Measurements from ENCODE around the gene RDH13. TPM values are rescaled to one million over a fixed set of nuclear protein-coding genes. Genes with fewer than 3 reads are reported as not detected.
"Not testable (repeated sequence)": the region's sequence is repeated elsewhere in the genome, so short reads cannot be mapped to it uniquely, and the experiment has no call there.

RDH13 gene
- total RNA-seq, 1 donor from 2014 or later: 31.6 TPM

DNA sequence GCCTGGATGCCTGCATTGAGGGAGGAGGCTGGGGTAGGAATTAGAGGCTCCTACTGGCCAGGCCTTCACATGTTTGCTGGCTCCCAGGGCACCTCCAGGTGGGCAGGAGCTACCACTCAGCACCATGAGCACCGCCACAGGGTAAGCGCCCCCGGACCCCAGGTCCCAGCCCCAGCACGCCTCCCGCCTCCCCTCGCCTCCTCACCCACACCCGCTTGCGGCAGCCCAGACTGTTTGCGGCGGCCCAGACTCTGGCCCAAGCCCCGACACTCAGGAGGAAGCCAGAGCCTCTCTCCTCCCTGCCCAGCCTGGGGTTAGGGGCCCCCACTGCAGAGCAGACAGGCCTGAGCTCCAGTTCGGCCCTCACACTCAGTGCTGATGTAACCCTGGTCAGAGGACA, 13.4 kb upstream of the RDH13 start:
- no peak for DNase-seq

DNA sequence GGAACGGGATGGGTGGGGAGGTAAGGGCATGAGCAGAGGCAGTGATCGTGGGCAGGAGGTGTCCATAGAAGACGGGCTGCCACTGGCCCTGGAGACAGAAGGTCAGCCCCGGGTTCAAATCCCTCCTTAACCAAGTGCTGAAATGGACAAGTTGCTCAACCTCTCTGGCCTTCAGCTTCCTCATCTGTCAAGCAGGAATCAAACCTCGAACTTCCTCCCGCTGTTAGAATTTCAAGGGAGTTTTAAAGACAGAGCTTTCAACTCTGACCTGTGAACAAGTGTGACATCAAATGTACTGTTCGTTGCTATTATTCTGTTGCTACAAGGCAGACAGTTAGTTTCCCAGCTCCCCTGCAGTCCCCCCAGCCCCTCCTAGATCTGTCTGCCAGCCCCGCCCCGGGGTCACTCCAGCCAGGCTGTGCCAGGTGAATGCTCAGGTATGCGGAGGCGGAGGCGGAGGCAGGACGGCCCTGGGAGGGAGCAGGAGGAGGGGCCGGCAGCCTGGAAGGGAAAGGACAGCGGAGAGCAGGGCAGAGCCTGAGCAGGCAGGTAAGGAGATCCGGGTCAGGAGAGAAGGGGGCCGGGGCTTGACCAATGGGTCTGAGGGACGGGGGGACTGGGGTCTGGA, 12.5 kb upstream of the RDH13 start, which contains the start of gene EPS8L1:
Gene EPS8L1, plus strand, starts transcription at position 499 of the 628 bp plus-strand sequence. CDS start 576 bp downstream, outside the sequence.
- DNase-seq: no peak

DNA sequence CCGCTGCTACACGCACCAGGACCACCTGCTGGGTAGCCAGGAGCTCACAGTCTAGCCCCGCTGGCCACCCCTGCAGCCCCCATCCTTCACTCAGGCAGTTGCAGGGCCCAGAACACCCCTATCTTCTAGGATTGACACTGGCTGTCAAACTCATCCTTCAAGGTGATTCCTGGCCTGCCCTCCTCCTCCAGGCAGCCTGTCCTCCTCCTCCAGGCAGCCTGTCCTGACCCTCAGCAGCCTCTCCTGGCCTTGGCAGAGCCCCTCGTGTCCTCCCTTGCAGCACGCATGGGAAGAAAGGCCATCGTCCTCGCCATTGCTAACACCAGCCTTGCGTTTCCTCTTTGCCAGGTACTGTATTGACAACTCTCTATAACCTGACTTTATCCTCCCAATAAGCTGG, 9.0 kb upstream of the RDH13 start:
- no peak for DNase-seq

DNA sequence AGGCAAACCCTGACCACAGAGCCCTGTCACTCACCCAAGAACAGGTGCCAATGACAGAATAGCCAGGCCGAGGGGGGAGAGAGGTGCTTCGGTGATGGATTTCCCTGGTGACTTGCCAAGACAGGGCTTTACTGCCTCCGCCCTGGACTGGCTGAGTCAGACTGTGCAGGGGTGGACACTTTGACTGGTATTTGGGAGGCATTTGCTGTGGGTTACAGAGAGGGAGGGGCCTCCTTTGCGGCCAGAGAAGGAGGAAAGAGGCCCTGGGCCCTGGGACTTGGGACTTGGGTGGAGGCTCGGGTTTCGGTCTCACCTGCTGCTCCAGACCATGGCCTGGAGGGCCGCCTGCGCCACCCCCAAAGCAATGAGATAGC, 8.2 kb upstream of the RDH13 start:
- no peak for DNase-seq

DNA sequence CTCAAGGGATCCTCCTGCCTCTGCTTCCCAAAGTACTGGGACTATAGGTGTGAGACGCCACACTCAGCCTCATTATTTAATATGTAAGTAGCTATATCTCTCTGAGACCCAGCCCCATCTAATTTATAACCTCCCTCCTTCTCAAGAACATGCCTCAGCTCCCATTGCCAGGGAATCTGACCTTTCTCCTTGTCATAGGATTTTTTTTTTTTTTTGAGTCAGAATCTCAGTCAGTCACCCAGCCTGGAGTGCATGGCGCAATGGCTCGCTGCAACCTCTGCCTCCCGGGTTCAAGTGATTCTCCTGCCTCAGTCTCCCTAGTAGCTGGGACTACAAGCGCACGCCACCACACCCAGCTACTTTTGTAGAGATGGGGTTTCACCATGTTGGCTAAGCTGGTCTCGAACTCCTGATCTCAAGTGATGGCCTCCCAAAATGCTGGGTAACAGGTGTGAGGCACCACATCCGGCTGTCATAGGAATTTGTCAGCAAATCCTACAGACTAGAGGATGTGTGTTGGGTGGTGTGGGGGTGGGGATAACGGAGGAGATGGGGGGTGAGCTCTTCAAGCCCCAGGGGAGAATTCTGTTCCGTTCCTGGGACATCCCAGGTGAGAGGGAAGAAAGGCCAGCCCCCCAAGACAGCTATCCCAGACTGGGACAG, 7.6 kb upstream of the RDH13 start:
- DNase-seq: no peak

DNA sequence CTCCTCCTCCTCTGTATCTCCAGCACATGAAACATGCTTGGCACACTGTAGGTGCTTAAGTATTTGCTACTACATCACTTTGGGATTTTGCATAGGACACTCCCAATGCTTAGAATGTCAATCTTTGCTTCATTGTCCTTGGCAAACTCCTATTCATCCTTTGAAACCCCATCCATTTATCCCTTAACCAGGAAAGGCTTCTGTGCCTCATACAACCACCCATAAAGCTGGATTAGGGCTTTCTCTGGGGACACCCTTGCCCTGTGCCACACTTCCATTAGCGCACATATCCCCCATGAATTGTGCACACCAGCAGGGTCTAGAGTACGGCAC, 6.9 kb upstream of the RDH13 start:
- no peak for DNase-seq

DNA sequence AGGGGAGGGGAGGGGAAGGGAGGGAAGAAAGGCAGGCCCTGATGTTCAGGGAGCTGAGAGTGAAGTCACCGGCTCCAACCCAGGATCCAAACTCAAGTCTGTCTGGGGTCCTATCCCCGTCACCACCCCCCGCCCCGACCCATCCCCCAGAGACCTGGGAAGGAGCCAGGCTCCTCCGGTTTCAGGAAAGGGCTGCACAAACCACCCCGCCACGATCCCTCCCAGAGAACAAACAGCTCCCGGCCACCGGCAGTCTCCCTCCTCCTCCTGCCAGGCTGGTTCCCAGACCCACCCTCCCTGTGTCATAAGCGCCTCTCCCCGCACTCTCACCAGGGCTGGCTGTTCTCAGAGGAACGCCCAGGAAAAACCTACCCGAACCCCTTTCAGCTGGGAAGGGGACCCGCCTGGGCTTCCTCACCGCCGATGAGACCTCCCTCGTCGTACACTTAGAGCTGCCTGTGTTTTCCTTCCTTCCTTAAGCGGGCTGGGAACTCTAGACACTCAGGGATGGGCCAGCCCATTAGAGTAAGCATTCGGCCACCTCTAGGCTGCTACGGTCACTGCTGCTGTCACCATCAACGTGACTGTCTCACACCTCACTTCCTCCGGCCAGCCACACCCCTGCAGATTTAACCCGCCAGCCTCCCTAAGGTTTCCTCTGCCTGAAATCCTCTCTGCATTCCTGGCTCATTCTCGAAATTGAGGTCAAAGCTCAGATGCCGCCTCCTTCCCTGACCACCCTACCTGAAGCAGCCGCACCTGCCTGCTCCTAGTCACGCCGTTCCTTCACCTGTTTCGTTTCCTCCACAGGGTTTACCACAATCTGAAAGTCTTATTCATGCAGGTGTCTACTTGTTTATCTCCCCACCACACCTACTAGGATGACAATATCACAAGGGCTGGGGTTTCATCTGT, 6.3 kb upstream of the RDH13 start:
- DNase-seq: no peak

DNA sequence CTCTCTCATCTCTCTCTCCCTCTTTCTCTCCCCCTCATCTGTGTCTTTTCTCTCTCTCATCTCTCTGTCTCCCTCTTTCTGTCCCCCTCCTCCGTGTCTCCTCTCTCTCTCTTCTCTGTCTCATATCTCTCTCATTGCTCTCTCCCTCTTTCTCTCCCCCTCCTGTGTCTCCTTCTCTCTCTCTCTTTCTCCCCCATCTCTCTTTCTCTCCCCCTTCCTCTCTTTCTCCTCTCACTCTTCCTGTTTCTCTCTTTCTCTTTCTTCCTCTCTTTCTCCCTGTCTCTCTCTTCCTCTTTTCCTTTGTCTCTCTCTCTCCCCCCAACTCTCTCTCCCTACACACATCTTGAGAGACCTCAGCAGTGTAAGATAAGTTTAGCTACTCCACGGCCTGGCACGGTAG, 4.9 kb upstream of the RDH13 start:
- no peak for DNase-seq

DNA sequence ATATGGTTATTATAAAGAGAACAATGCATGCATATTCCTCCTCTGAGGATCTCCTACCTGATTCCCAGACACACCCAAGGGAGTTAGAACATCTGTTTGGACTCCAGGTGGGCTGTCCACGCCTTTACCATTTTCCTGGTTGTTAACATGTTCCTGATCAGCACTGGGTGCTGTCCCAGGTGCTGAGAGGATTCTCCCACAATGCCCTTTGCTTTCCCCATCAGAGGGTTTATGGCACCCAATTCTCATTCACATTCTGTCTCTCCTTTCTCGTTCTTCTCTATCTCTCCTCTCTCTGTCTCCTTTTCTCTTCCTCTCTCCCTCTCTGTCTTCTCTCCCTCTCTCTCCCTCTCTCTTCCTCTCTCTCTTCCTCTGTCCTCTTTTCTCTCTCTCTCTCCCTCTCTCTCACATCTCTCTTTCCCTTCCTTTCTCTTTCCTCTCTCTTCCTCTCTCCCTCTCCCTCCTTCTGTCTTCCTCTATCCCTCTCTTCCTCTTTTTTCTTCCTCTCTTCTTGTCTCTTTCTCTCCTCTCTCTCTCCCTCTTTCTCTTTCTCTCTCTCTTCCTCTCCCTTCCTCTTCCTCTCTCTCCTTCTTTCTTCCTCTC, 3.3 kb upstream of the RDH13 start:
- DNase-seq: no peak

DNA sequence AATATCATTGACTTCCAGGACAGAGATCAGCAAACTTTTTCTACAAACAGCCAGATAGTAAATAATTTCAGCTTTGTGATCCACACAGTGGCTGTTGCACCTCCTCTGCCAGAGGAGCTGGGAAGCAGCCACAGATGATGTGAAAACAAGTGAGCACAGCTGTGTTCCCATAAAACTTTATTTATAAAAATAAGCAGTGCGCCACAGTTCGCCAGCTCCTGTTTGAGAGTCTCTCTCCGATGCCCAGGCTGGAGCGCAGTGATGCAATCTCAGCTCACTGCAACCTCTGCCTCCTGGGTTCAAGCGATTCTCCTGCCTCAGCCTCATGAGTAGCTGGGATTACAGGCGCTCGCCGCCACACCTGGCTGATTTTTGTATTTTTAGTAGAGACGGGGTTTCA, 2.6 kb upstream of the RDH13 start:
- not testable (repeated sequence) for DNase-seq

DNA sequence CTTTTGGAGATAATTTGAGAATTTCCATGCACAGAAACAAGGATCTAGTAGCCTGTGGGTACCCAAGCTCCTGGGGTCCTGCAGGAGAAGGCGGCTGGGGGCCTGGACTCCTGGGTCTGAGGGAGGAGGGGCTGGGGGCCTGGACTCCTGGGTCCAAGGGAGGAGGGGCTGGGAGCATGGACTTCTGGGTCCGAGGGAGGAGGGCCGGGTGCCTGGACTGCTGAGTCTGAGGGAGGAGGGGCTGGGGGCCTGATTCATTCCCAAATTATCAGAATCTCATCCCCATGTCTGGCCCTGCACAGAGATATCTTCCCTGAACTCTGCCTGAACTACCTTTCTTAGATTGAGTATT, 520 bp upstream of the RDH13 start:
- no peak for DNase-seq

DNA sequence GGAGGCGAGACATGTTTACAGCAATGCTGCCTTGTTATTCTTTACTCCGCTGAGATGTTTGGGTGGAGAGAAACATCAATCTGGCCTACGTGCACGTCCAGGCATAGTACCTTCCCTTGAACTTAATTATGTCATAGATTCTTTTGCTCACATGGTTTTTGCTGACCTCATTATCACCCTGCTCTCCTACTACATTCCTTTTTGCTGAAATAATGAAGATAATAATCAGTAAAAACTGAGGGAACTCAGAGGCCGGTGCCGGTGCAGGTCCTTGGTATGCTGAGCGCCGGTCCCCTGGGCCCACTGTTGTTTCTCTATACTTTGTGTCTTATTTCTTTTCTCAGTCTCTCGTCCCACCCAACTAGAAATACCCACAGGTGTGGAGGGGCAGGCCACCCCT, 2.7 kb downstream of the RDH13 start:
- not testable (repeated sequence) for DNase-seq

DNA sequence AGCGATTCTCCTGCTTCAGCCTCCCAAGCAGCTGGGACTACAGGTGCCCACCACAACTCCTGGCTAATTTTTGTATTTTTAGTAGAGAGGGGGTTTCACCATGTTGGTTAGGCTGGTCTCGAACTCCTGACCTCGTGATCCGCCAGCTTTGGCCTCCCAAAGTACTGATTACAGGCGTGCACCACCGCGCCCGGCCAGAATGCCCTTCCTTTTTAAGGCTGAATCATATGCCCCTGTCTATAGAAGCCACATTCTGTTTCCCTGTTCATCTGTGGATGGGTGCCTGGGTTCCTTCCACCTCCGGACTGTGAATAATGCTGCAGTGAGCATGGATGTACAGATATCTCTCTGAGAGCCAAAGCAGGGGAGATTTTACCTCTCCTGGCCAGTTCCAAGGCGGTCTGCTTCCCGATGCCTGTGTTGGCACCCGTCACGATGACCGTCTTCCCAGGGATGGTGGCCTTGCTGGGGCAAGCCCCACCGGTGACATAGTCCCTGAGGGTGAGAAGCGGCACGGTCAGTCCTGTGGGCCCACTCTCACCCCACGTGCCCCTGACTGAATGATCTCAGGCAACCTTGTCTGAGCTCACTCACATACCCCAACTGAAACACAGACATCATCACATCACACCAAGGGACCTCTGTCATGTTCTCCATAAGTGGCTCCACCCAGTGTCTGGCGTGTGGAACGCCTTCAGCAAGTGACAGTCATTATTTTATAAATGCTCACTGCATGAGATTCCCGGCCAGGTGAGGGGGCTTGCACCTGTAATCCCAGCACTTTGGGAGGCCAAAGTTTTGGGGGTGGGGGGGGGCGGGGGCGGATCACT, 4.0 kb downstream of the RDH13 start:
- no peak for DNase-seq

DNA sequence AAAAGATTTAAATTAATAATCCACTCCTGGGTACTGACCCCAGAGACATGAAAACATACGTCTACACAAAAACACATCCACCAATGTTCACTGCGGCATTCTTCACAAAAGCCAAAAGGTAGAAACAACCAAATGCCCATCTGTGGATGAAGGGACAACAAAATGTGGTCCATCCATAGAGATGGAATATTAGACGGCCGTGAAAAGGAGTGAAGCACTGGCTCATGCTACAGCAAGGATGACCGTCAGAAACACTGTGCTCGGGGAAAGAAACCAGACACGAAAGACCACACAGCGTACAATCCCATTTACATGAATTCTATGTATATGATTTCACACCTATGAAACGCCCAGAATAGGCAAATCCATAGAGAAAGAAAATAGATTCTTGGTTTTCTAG, 6.1 kb downstream of the RDH13 start:
- no peak for DNase-seq

DNA sequence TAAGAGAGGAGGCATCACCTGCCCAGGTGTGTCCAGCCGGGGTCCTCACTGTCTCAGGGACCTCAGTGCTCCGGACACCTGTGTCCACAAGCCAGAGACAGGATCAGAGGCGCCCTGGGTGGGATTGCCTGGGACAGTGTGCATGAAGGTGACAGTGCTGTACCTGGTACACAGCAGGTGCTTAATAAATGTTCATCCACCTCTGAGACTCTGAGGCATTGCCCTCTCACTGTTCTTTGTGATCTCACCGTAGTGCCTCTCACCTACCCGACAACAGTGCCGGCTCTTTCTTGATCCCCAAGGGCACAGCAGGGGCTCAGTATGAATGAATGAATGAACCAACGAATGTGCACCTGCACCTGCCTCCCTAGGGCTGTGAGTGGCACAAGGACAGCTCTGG, 9.2 kb downstream of the RDH13 start:
- no peak for DNase-seq

DNA sequence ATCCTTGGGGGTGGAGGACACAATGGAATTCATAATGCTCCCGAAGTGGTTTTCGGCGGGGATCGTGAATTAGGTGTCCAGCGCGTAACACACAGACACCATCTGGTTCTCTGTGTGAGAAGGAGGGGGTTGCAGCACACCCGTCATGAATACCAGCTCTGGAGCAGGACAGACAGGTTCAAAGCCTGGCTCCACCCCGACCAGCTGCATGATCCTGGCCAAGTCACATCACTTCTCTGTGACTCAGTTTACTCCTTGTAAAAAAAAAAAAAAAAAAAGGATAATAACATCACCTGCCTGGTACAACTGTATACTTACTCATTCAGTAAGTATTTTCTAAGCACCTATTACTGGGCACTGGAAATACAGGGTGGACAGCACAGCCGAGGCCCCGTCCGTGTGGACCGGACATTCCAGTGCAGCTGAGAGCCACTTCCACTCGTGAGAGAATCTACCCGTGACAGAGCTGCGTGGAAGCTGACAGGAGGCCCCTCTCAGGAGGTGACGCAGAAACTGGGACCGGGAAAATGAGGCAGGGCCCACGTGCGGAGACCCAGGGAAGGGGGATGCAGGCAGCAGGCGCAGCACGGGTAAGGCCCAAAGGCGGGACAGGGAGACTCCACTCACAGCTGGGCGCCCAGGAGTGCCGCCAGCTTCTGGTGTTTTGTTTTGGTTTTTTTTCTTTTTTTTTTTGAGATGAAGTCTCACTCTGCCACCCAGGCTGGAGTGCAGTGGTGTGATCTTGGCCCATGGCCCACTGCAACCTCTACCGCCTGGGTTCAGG, 12.0 kb downstream of the RDH13 start:
- DNase-seq: no peak

DNA sequence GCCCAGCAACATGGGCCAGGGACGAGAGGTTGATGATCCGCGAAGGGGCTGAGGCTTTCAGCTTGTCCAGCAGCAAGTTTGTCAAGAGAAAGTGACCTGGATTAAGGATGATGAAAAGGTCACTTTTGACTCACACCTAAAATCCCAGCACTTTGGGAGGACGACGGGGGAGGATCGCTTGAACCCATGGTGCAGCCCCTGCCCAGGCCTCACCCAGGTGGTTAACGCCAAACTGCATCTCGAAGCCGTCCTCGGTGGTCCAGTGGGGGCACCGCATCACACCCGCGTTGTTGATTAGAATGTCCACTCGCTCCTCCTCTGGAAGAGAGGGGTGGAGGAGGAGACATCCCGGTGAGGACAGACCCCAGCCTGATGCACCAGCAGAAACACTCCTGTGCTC, 14.5 kb downstream of the RDH13 start:
- no peak for DNase-seq

DNA sequence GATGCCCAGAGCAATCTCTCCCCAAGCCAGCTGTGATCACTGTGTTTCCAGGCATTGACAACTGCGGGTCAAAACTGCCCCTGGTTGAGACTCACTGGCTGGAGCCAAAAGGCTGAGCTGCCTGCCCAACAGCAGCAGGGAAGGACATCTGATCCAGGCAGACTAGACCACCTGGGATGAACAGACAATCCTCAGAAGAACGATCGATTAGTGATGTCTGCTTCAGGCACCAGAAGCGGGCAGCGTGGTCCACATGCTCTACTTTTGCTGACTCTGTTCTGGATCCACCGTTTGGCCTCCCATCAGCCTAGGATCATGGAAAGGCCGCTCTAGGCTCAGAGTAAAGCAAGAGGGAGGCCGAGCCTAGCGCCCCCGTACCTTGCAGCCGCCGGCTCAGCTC, 15.0 kb downstream of the RDH13 start:
- no peak for DNase-seq

DNA sequence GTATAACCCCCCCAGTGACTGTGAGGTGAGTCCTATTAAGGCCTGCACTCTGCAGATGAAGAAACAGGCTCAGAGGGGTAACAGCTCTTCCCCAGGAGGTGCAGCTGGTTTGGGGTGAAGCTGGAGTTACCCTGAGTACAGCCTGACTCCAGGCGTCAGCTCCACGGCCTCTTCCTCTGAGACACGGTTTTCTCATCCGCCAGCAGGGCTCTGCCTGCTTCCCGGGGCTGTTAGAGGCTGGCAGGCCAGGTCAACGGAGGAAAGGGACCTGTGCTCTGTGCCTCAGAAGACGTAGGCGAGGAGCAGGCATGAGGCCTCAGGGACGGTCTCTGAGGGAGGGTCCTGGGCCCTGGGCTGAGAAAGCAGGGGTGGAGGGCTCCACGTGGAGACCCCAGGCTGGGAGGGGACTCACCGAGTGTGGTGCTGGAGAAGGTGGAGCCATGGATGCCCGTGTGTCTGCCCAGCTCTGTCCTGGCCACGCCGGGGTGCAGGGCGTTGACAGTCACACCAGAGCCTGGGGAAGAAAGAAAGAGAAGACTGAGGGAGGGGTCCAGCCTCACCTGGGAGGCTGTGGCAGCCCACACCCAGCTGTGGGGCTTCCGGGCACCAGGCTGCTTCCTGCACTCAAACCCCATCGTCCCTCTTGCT, 15.8 kb downstream of the RDH13 start:
- DNase-seq: no peak

DNA sequence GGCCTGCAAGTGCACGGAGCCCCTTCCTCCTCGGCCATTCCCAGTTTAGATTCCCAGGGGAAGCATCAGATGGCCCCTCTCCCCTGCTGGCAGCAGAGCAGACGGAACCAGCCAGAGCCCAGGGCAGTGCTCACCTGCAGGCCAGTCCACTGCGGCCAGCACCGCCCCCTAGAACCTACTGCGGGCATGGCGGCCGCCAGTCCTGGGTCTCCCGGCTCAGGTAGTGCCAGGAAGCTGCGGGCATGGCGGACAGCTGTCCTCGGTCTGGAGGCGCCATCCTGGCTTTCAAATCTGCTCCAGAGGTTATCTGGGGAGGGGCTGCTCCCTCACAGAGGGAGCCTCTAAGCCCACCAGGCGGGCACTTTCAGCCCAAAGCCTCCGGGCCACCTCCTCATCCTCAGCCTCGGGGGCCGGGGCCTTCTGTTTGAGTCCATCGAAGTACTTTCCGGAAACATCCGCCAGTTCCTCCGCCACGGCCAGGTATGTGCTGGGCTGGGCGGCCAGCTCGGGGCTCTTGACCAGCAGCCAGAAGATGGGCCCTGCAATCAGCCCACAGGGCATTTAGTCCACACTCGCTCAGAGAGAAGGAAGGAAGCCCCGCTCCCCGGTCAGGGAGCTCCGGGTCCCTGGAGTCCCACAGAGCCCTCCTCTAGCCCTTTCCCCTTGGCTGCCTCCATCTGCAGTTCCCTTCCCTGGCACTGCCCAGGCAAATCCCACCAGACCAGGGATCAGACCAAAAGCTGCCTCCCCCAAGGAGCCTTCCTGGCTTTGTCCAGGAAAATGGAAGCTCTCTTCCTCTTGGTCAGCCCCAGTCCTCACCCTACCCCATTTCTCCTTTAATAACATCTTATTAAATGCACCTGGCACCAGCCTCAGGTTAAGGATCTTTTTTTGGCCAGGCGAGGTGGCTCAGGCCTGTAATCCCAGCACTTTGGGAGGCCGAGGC, 17.9 kb downstream of the RDH13 start:
- DNase-seq: no peak
